GM21528 (cell line): Measurements from ENCODE around the gene FAM193B.

ENCODE experiments used
- ATAC-seq: cut with Tn5 transposase; IDR thresholded peaks from one replicate; pipeline ENCODE4 v1.9.1; 2021; ENCODE audit warnings: mild to moderate bottlenecking, moderate library complexity; ENCODE audit not compliant: unreplicated experiment, low FRiP score

FAM193B gene

DNA sequence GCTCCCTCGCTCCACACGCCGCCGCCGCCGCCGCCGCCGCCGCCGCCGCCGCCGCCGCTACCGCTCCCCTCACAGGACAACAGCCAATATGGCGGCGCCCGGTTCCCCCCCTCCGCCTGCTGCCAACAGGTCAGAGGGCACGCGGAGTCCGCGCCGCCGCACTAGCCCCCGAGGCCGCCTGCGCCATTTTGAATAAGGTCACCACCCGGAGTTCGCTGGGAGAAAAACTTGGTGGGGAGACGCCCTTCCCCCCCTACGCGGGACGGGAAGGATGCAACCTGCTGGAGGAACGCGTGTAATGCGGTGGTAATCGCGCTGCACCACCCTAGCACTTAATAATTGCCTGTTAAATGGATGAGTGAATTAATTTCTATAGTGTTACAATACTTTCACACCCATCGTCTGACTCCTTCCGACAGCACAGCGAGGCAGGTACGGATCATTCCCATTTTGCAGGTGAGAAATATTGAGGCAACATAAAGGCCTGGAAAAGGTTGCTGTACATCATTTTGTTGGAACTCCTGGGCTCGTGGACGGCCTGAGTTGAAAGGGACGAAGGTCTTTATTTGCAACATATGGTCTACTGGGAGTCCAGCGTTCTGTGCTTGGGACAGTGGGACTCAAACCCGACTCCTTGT is at the start of gene FAM193B:
FAM193B (minus strand) TSS at position 90 of the 638 bp plus-strand sequence. CDS start 105 bp downstream, outside the sequence.
- ATAC-seq = peak; percentile 89

GRCh38 chr5:177604116-177604521 is 49.8 kb upstream of the FAM193B start:
- ATAC-seq = no peak

DNA sequence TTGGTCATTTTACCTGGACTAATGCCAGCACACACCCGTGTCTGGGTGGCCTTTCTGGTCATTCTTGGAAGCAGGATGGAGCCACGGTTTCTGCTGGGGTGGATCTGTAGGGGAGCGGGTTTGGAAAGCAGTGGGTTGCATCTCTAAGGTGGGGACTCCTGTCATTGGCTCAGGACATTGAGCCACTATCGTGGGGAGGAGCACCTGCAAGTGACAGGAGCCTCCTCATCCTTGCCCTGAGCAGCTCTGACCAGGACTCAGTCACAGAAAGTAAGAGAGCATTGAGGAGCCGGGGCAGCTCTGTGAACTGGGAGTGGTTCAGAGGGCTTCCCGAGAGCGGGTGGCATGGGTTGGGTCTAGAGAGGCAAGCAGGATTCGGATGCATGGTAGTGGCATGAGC is 49.3 kb upstream of the FAM193B start:
- ATAC-seq = no peak

- ATAC-seq = no peak
Observed at GRCh38 chr5:177602458-177602830, 48.1 kb upstream of the FAM193B start.

- ATAC-seq = no peak
Observed at GRCh38 chr5:177601577-177602457, 47.5 kb upstream of the FAM193B start.

DNA sequence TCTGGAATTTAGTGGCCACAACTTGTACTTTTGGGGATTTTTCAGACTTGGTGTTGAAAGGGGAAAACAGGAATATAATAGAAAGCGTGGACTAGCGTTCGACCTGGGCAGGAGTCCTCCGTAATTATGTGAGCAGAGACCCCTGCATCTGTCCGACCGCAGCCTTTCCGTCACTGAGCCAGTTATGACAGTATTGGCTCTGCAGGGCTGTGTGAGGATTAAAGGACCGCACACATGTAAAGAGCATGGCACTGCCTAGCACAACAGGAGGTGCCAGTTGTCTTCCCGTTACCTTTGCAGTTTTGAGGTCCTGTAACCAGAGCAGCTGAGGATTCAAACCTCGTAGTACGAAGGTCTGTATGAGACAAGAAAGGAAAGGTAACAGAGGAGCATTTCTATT is 46.8 kb upstream of the FAM193B start:
- ATAC-seq = no peak

DNA sequence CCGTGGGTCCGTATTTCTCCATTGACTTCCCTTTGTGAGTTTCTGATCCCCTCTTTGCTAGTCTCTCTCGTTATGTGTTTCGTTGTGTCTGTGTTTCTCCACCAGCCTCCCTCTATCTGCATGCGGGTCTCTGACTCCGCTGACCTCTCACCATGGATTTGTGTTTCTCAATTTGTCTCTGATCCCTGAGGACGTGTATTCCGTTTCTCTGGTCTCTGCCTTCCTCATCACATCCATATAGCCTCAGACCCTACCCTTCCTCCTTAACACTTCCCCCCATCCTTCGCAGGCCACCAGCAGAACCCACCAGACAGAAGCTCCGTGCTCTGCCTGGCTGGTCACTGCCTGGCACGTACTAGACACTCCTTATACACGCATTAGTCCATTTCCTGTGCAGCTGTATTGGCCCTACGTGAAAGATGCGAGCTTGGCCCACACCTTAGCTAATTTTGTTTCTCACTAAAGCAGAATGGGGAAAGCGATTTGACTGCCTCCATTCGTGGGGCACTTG is 46.2 kb upstream of the FAM193B start:
- ATAC-seq = peak; percentile 6

DNA sequence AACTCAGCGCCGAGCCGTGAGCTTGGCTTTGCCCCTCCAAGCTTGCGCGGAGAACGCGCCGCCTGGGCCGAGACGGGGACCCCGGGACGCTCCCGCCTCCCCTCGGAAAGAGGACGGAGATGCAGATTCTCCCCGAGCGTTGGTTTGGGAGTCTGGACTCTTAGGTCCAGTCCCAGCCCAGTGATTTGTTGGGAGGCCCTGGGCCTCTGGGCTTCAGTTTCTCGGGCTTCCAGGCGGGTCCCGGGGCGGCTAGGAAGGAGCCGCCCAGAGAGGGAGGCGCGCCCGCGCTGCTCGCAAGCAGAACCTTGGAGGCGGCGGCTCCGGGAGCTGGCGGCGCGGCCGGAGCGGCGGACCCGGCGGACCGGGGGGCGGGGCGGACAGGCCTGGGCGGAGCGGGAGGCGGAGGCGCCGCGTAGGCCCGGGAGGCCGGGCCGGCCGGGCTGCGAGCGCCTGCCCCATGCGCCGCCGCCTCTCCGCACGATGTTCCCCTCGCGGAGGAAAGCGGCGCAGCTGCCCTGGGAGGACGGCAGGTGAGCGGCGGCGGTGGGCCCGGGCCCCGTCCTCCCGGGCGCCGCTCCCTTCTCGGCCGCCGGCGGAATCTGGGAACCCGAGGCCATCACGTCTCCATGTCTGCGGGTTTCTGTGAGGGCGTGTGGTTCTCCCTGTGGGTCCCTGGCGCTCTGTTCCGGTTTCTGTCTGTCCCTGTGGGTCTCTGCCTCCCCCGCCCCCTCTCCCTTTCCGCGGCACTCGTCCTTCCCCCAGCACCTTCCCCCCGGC is 45.6 kb upstream of the FAM193B start, which contains the start of gene B4GALT7:
B4GALT7 (plus strand) TSS at position 402 of the 777 bp plus-strand sequence; CDS start at position 481, 79 bp downstream.
- ATAC-seq = peak; percentile 86

GRCh38 chr5:177598477-177598876 is 44.1 kb upstream of the FAM193B start:
- ATAC-seq = no peak

DNA sequence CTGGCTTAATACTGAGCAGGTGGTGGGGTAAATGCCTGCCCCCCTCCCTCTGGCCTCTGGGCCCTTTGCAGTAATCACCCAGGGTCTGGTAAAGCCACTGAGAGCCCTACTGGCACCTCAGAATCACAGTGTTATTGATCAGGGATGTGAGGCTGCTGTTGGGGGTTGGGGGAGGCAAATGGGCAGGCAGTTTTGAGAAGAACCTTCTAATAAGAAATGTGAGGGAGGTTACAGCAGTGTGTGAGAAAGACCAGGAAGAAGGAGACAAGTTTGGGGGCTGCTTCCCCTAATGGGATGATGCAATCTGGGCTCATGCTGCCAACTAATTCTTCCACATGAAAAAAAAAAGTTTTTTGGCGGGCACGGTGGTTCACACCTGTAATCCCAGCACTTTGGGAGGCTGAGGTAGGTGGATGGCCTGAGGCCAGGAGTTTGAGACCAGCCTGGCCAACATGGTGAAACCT is 42.4 kb upstream of the FAM193B start:
- ATAC-seq = no peak

GRCh38 chr5:177595991-177596774 is 41.8 kb upstream of the FAM193B start:
- ATAC-seq = no peak

- no peak for ATAC-seq
Observed at GRCh38 chr5:177595026-177595585, 40.7 kb upstream of the FAM193B start.

DNA sequence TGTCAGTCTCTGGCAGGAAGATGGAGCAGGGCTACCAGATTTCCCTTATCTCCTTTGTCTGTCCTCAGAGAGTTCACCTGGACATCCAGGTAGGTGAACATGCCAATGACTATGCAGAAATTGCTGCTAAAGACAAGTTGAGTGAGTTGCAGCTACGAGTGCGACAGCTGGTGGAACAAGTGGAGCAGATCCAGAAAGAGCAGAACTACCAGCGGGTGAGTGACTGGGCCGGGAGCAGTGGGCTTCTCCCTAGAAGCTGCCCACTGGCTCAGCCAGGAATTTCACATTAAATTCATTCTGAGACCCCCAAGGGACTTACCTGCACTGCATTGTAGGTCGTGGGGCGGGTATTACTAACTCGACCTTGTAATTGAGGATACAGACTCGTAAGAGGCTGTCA is 39.7 kb upstream of the FAM193B start:
- ATAC-seq = no peak

- no peak for ATAC-seq
Observed at GRCh38 chr5:177593511-177593910, 39.1 kb upstream of the FAM193B start.

DNA sequence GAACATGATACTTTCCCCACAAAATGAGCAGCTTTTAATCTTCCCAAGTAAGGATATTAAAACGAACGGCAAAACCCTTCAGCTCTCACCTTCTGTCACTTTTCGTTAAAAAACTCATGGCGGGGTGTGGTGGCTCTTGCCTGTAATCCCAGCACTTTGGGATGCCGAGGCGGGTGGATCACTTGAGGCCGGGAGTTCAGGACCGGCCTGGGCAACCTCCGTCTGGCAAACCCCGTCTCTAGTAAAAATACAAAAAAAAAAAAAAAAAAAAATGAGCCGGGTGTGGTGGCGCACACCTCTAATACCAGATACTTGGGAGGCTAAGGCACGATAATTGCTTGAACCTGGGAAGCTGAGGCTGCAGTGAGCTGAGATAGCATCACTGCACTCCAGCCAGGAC is 38.5 kb upstream of the FAM193B start:
- no peak for ATAC-seq

GRCh38 chr5:177592010-177592834 is 37.9 kb upstream of the FAM193B start, which contains the start of gene TMED9:
Gene TMED9 (plus strand): TSS chr5:177592203. CDS start chr5:177592215, 12 bp downstream.
- ATAC-seq = peak; percentile 86

DNA sequence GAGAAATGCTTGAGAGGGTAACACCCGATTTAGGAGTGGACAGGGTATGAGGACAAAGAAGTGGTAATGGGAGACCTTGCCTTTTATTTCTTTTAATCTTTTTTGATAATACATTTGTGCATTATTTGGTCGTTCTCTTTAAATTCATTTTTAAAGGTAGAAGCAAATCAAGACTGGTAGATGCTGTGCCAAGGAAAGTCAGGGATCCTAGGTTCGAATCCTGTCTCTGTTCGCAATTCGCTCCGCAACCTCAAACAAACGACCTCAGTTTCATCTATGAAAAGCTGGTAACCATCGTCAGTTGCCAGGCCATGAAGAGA is 37.3 kb upstream of the FAM193B start:
- ATAC-seq = no peak

GRCh38 chr5:177590406-177590805 is 36.0 kb upstream of the FAM193B start:
- ATAC-seq = no peak

GRCh38 chr5:177588413-177588909 is 34.1 kb upstream of the FAM193B start:
- ATAC-seq = no peak
